OCI-LY7 (cell line): ENCODE data around the gene UGDH. TPM values are rescaled to one million over a fixed set of nuclear protein-coding genes. Genes with fewer than 3 reads are reported as not detected.
"Not testable (repeated sequence)": the region's sequence is repeated elsewhere in the genome, so short reads cannot be mapped to it uniquely, and the experiment has no call there.

ENCODE experiments used
- BruUV-seq: library from RNA; stranded (reverse); fragments of 400-500 nt; replicated peaks from 2 replicates; lab custom pipeline; 2021; lab: Mats Ljungman, UMichigan
- CTCF ChIA-PET: fragments of 300-600 bp; sonication (Branson Sonifier 250); formaldehyde crosslinking; loops from one replicate; lab custom pipeline; 2022; ENCODE audit warnings: antibody characterized with exemption; ENCODE audit not compliant: unreplicated experiment; lab: Charles Lee
- POLR2A ChIA-PET: fragments of 300-600 bp; sonication (Branson Sonifier 250); formaldehyde crosslinking; loops from one replicate; lab custom pipeline; 2022; ENCODE audit warnings: antibody characterized with exemption; lab: Charles Lee
- DNase-seq: peaks from one replicate; pipeline ENCODE4 v3.0.0-alpha.2; 2015; ENCODE audit warnings: low spot score
- H2AFZ ChIP-seq: fragments of 200-600 bp; sonication (generic), shearing (Covaris generic); 2 replicates; pipeline ENCODE4 v1.6.1; 2014; ENCODE audit warnings: mild to moderate bottlenecking, antibody characterized with exemption, low read length, moderate library complexity
- H3K27ac ChIP-seq: fragments of 200-600 bp; sonication (generic); 2 replicates; pipeline ENCODE4 v1.5.1; 2014; ENCODE audit warnings: mixed run types, low read depth, mild to moderate bottlenecking, moderate library complexity, low read length, inconsistent platforms; ENCODE audit not compliant: poor library complexity, severe bottlenecking
- H3K36me3 ChIP-seq: fragments of 200-600 bp; sonication (generic); 2 replicates; pipeline ENCODE4 v1.6.1; 2014; ENCODE audit warnings: mild to moderate bottlenecking, antibody characterized with exemption, low read length, moderate library complexity, mixed read lengths; ENCODE audit not compliant: insufficient read depth
- H3K4me1 ChIP-seq: fragments of 200-600 bp; sonication (generic); 2 replicates; pipeline ENCODE4 v1.5.1; 2014; ENCODE audit warnings: mild to moderate bottlenecking, low read length; ENCODE audit not compliant: insufficient read depth, poor library complexity, severe bottlenecking
- H3K4me2 ChIP-seq: fragments of 200-600 bp; sonication (generic); 2 replicates; pipeline ENCODE4 v1.6.1; 2014; ENCODE audit warnings: mild to moderate bottlenecking, low read length
- H3K4me3 ChIP-seq: fragments of 200-600 bp; sonication (generic); 2 replicates; pipeline ENCODE4 v1.5.1; 2014; ENCODE audit warnings: mild to moderate bottlenecking, low read depth, low read length; ENCODE audit not compliant: poor library complexity, severe bottlenecking
- H3K79me2 ChIP-seq: fragments of 200-600 bp; sonication (generic); 2 replicates; pipeline ENCODE4 v1.6.1; 2016; ENCODE audit warnings: low read depth, mild to moderate bottlenecking, low read length, moderate library complexity, mixed read lengths; ENCODE audit not compliant: insufficient read depth
- H3K9me2 ChIP-seq: fragments of 200-600 bp; sonication (generic); 2 replicates; pipeline ENCODE4 v1.6.1; 2016; ENCODE audit warnings: mild to moderate bottlenecking, low read length, mixed read lengths; ENCODE audit not compliant: insufficient read depth
- H3K9me3 ChIP-seq: fragments of 200-600 bp; sonication (generic); 2 replicates; pipeline ENCODE4 v1.6.1; 2014; ENCODE audit warnings: mild to moderate bottlenecking, mixed run types, low read length, mixed read lengths
- H4K20me1 ChIP-seq: fragments of 200-600 bp; sonication (generic); 2 replicates; pipeline ENCODE4 v1.6.1; 2014; ENCODE audit warnings: mild to moderate bottlenecking, antibody characterized with exemption, low read length, moderate library complexity, mixed read lengths; ENCODE audit not compliant: insufficient read depth
- EZH2phosphoT487 ChIP-seq: fragments of 200-600 bp; sonication (generic); IDR thresholded peaks from 2 replicates; pipeline ENCODE4 v1.6.1; 2018; ENCODE audit warnings: low read depth, borderline replicate concordance, mild to moderate bottlenecking, mixed run types, antibody characterized with exemption, low read length, moderate library complexity, mixed read lengths
- intact Hi-C: fragments of 100-400 bp; cut with micrococcal nuclease; formaldehyde crosslinking; loops from one replicate; pipeline ENCODE4 v1.10.0; 2022; ENCODE audit not compliant: unreplicated experiment
- total RNA-seq, 2 experiments: library from RNA; depleted of rRNA in 1 of 2; stranded (reverse); fragments of >200 nt in 1 of 2; shearing (Covaris generic) in 1 of 2; gene quantifications; 2 replicates each; pipeline ENCODE4 v1.2.3, GENCODE V29; 2014 to 2022
- TF ChIP-seq, protein P1 (sequence below): fragments of 200-600 bp; sonication (generic); conservative IDR thresholded peaks from 2 replicates; pipeline ENCODE4 v1.5.1; 2014; ENCODE audit warnings: mild to moderate bottlenecking, antibody characterized with exemption, low read length, moderate library complexity, mixed read lengths

Gene UGDH
- total RNA-seq, 2 experiments from 2014 or later = 8.1 to 33.6 TPM

DNA sequence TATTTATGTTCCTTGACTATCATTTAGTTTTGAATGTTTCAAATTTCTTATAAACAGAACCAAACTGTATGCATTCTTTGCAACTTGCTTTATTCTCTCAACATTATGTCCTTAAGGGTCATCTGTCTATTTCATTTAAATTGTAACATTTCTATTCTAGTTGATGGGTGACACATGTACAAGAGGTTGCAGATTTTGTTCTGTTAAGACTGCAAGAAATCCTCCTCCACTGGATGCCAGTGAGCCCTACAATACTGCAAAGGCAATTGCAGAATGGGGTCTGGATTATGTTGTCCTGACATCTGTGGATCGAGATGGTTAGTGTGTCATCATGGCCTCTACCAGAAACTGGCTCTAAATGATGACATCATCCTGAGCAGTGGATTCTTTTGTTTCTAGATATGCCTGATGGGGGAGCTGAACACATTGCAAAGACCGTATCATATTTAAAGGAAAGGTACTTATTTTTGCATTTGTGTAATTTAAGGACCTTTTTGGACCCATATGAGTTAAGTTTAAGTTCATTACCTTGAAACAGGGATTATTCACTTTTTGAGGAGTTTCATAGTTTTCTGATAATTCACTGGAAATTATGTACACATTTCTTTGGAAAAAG is 62.2 kb downstream of the UGDH start:
- BruUV-seq = no TSS peak
- TF ChIP-seq EZH2phosphoT487 = no peak
- TF ChIP-seq, protein P1, sequence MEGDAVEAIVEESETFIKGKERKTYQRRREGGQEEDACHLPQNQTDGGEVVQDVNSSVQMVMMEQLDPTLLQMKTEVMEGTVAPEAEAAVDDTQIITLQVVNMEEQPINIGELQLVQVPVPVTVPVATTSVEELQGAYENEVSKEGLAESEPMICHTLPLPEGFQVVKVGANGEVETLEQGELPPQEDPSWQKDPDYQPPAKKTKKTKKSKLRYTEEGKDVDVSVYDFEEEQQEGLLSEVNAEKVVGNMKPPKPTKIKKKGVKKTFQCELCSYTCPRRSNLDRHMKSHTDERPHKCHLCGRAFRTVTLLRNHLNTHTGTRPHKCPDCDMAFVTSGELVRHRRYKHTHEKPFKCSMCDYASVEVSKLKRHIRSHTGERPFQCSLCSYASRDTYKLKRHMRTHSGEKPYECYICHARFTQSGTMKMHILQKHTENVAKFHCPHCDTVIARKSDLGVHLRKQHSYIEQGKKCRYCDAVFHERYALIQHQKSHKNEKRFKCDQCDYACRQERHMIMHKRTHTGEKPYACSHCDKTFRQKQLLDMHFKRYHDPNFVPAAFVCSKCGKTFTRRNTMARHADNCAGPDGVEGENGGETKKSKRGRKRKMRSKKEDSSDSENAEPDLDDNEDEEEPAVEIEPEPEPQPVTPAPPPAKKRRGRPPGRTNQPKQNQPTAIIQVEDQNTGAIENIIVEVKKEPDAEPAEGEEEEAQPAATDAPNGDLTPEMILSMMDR = peak; percentile 31; the same call in 1 of the 2 replicates
- Histone ChIP-seq H3K79me2 (peaks cover 16% of the 10 kb centered on the region; the same call in 1 of the 2 replicates), H3K4me3 (no peak overlapping the region), H3K27ac (no peak overlapping the region), H3K36me3 (peaks cover 82% of the 10 kb centered on the region), H3K4me2 (no peak overlapping the region), H3K9me3 (no peaks in the 10 kb centered on the region), H4K20me1 (no peaks in the 10 kb centered on the region), H3K4me1 (peaks cover 25% of the 10 kb centered on the region), H3K9me2 (no peaks in the 10 kb centered on the region), H2AFZ (no peak overlapping the region)
- CTCF ChIA-PET = no interaction called here
- POLR2A ChIA-PET = interaction anchor here (0.6 kb wide), 1 partner anchor 495 kb away, joined by 3 read pairs; no protein-coding TSS in a partner anchor
- intact Hi-C loops = loop anchor here (5.0 to 10.0 kb wide), 3 partner anchors 127 to 232 kb away; partner anchors contain the start of genes SMIM14 and UBE2K
- DNase-seq = no peak

DNA sequence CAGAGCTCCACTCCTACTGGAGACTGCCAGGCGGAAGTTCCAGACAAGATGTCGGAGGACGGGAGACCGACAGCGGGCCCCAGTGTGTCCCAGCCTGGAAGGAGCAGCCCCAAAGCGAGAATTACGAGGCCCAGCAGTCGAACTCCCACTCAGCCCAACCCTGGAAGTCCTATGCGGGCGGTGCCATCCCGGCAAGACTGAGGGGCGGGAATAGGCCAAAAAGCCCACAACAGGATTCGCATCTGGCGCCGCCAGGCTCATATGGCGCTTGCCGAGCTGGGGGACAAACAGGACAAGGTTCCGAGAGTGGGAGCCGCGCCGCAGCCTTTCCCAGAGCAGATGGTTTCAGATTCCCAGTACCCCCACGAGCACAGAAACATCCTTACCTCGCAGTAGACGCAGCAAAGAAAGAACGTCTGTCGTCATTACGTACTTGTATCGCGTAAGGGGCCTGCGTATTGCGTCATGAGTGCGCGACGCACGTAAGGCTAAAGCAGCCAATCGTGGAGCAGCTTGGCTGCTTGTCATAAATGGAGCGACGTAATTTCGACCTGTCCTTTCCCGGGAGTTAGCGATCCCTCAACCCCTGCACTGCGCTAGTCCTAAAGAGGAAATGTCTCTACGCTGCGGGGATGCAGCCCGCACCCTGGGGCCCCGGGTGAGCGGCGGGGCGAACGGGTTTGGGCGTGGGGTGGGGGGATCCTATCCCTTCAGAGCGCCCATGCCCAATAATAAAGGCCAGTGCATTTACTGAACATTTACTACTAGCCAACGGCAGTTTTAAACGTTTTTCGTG is 68.5 kb downstream of the UGDH start, which contains the start of the genes LIAS and RPL9:
Gene LIAS (plus strand): TSS at position 552 of the 796 bp plus-strand sequence. CDS start 62 bp downstream, at position 614.
Gene RPL9 (minus strand): TSS at position 418 of the 796 bp plus-strand sequence. CDS start 483 bp downstream, outside the sequence.
- intact Hi-C loops = loop anchor here (5.0 to 10.0 kb wide), 3 partner anchors 96 to 749 kb away; no protein-coding TSS in a partner anchor
- Histone ChIP-seq H3K27ac (peak within 1 kb of the TSS; percentile 87), H4K20me1 (peaks cover 28% of the 10 kb centered on the region), H3K4me2 (peak within 1 kb of the TSS; percentile 83), H3K4me1 (peaks cover 38% of the 10 kb centered on the region), H2AFZ (peak within 1 kb of the TSS; percentile 43; the same call in 1 of the 2 replicates), H3K36me3 (peaks cover 80% of the 10 kb centered on the region), H3K79me2 (peaks cover 67% of the 10 kb centered on the region), H3K9me2 (no peaks in the 10 kb centered on the region), H3K4me3 (peak within 1 kb of the TSS; percentile 82), H3K9me3 (no peaks in the 10 kb centered on the region)
- POLR2A ChIA-PET = interaction anchor here (0.6 to 1.7 kb wide), 8 partner anchors 10 to 858 kb away, joined by 3 to 5 read pairs (median 4); partner anchors contain the start of gene UGDH
- no TSS peak for BruUV-seq
- CTCF ChIA-PET = interaction anchor here (0.5 to 0.6 kb wide), 2 partner anchors 10 to 843 kb away, joined by 3 read pairs; no protein-coding TSS in a partner anchor
- peak; percentile 99 for DNase-seq
- no peak for TF ChIP-seq EZH2phosphoT487
- TF ChIP-seq, protein P1 = no peak

DNA sequence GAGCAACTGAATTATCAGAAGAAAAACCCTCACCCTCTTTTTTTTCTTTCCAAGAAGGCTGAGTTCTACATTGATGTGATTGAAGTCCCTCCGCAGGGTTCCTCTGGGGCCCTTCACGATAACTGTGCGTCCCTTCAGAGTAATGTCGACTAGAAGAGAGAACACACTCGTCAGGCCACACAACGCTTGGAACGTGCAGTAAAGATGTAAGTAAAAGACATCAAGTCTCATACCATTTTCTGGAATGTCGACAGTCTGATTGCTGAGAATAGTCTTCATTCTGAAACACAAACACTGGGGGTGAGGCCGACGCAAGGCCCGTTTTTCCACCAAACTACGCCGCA is 69.1 kb downstream of the UGDH start:
- not testable (repeated sequence) for DNase-seq, H3K9me2 ChIP-seq, BruUV-seq, H3K9me3 ChIP-seq
- ChIA-PET POLR2A (interaction anchor here (0.6 to 1.7 kb wide), 8 partner anchors 10 to 858 kb away, joined by 3 to 10 read pairs (median 4); partner anchors contain the start of gene UGDH), CTCF (interaction anchor here (0.5 kb wide), 1 partner anchor 843 kb away, joined by 3 read pairs; no protein-coding TSS in a partner anchor)
- Histone ChIP-seq H3K4me3 (peak overlapping the region; percentile 82), H3K4me1 (peaks cover 38% of the 10 kb centered on the region), H4K20me1 (peaks cover 32% of the 10 kb centered on the region), H3K4me2 (peak overlapping the region; percentile 83), H3K27ac (peak overlapping the region; percentile 87), H3K79me2 (peaks cover 73% of the 10 kb centered on the region), H3K36me3 (peaks cover 80% of the 10 kb centered on the region), H2AFZ (peak overlapping the region; percentile 43; the same call in 1 of the 2 replicates)
- intact Hi-C loops = loop anchor here (5.0 to 10.0 kb wide), 3 partner anchors 96 to 749 kb away; no protein-coding TSS in a partner anchor
